Skeletal muscle satellite cell (primary cell): ENCODE measurements around the gene FAM227B.

ENCODE experiments used
- H3K27me3 ChIP-seq: 2 replicates; pipeline ENCODE4 v1.7.0; 2013; ENCODE audit warnings: low read length; ENCODE audit not compliant: control insufficient read depth, insufficient read depth
- H3K36me3 ChIP-seq: 2 replicates; pipeline ENCODE4 v1.7.0; 2013; ENCODE audit warnings: mild to moderate bottlenecking, control low read depth, low read length; ENCODE audit not compliant: insufficient read depth
- H3K4me1 ChIP-seq: 2 replicates; pipeline ENCODE4 v1.7.0; 2013; ENCODE audit warnings: low read length; ENCODE audit not compliant: control insufficient read depth, insufficient read depth
- H3K4me2 ChIP-seq: 2 replicates; pipeline ENCODE4 v1.7.0; 2013; ENCODE audit warnings: mild to moderate bottlenecking, low read length
- H3K4me3 ChIP-seq: 2 replicates; pipeline ENCODE4 v1.7.0; 2013; ENCODE audit warnings: low read length
- H3K9ac ChIP-seq: 2 replicates; pipeline ENCODE4 v1.7.0; 2013; ENCODE audit warnings: mild to moderate bottlenecking, low read depth, low read length, moderate library complexity
- H3K9me3 ChIP-seq: replicated peaks from 2 replicates; pipeline ENCODE4 v1.7.0; 2013; ENCODE audit warnings: mild to moderate bottlenecking, control low read depth, low read length

FAM227B gene

DNA sequence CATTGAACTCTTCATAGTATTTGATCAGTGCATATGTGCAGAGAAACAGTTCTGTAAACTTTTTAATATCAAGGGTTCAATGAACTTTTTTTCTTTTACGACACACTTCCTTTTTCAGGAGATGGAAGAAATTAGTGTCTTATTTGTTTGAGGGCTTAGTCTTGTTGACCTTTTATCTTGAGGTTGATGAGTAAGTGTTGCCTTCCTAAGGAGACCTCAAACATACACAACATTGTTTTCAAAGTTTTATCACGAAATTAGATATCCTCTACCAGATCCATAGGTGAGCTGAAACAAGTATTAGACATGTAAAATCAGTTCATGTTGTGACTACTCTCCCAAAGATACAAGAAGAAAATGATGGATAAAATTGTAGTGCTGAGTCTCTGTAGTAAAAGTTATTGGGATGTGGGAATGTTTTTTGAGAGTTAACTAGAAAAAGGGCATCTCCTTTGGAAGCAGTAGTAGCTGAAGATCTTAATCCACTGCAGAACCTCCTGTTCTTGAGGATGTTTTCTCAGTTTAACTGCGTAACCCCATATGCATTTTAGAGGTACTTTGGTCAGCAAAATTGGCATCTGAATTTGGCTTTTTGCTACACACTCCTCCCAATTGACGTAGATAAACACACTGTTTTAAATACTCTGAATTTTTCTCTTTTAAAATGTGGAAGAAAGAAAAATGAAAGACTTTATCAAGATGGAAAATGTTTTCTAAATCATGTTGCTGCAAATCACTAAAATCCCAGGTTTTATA, 333.8 kb downstream of the FAM227B start:
- no peaks in the 10 kb centered on the region for H3K9me3 ChIP-seq
- H3K4me2 ChIP-seq, result no peak overlapping the region
- H3K36me3 ChIP-seq, result peaks cover 14% of the 10 kb centered on the region
- H3K4me3 ChIP-seq, result no peak overlapping the region
- no peak overlapping the region for H3K9ac ChIP-seq
- H3K27me3 ChIP-seq, result no peaks in the 10 kb centered on the region
- peaks cover 10% of the 10 kb centered on the region for H3K4me1 ChIP-seq

GRCh38 chr15:49282366-49282765, 338.3 kb downstream of the FAM227B start:
- Histone ChIP-seq H3K4me3 (no peak overlapping the region), H3K36me3 (peaks cover 9% of the 10 kb centered on the region), H3K9ac (no peak overlapping the region), H3K9me3 (no peaks in the 10 kb centered on the region), H3K4me2 (no peak overlapping the region), H3K27me3 (no peaks in the 10 kb centered on the region), H3K4me1 (peaks cover 11% of the 10 kb centered on the region)

GRCh38 chr15:49279521-49280456, 340.8 kb downstream of the FAM227B start:
- H3K4me2 ChIP-seq, result no peak overlapping the region
- H3K4me1 ChIP-seq, result peaks cover 11% of the 10 kb centered on the region
- H3K9me3 ChIP-seq, result no peaks in the 10 kb centered on the region
- no peaks in the 10 kb centered on the region for H3K27me3 ChIP-seq
- H3K4me3 ChIP-seq, result no peak overlapping the region
- H3K9ac ChIP-seq, result no peak overlapping the region
- H3K36me3 ChIP-seq, result peaks cover 4% of the 10 kb centered on the region

DNA sequence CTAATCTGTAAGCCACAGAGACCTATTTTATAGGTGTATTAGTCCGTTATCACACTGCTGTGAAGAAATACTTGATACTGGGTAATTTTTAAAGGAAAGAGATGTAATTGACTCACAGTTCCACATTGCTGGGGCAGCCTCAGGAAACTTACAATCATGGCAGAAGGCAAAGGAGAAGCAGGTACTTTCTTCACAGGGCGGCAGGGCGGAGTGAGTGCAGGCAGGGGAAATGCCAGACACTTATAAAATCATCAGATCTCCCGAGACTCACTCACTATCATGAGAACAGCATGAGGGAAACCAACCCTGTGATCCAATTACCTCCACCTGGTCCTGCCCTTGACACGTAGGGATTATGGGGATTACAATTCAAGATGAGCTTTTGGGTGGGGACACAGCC, 341.9 kb downstream of the FAM227B start:
- H3K4me1 ChIP-seq, result peaks cover 11% of the 10 kb centered on the region
- no peak overlapping the region for H3K4me3 ChIP-seq
- H3K9ac ChIP-seq, result no peak overlapping the region
- H3K4me2 ChIP-seq, result no peak overlapping the region
- H3K27me3 ChIP-seq, result no peaks in the 10 kb centered on the region
- no peaks in the 10 kb centered on the region for H3K9me3 ChIP-seq
- no peaks in the 10 kb centered on the region for H3K36me3 ChIP-seq
